Lung (tissue), 12 donors: ENCODE measurements around the gene CMTM3. TPM values are rescaled to one million over a fixed set of nuclear protein-coding genes. Genes with fewer than 3 reads are reported as not detected.

Experiments used
- ATAC-seq: fragments of 200-7000 bp; cut with Tn5 transposase; one replicate; pipeline ENCODE4 v1.9.1; 2020; ENCODE audit warnings: moderate number of reproducible peaks; ENCODE audit not compliant: insufficient read depth, low FRiP score
- DNase-seq, 3 donors: peaks; one replicate each; pipeline ENCODE4 v3.0.0-alpha.2; 2013 to 2017
- H3K27ac ChIP-seq, 2 donors: one replicate each; pipeline ENCODE4 v1.5.1; 2013; ENCODE audit warnings: mild to moderate bottlenecking in 2 of 2, moderate library complexity in 2 of 2, control low read depth in 1 of 2, inconsistent platforms in 1 of 2, low read depth in 1 of 2, low read length in 1 of 2
- H3K27me3 ChIP-seq, 3 donors: one replicate each; pipeline ENCODE4 v1.5.1; 2013; ENCODE audit warnings: low read length in 2 of 3; ENCODE audit not compliant: control insufficient read depth in 3 of 3, insufficient read depth in 3 of 3
- H3K36me3 ChIP-seq, 4 donors: one replicate each; pipeline ENCODE4 v1.5.1; 2013; ENCODE audit warnings: low read length in 4 of 4, mild to moderate bottlenecking in 1 of 4, moderate library complexity in 1 of 4; ENCODE audit not compliant: control insufficient read depth in 4 of 4, insufficient read depth in 4 of 4
- H3K4me1 ChIP-seq, 5 donors: one replicate each; pipeline ENCODE4 v1.5.1; 2013; ENCODE audit warnings: low read length in 5 of 5, mild to moderate bottlenecking in 2 of 5, moderate library complexity in 1 of 5; ENCODE audit not compliant: control insufficient read depth in 5 of 5, insufficient read depth in 5 of 5
- H3K4me3 ChIP-seq: one replicate; pipeline ENCODE4 v1.5.1; 2013; ENCODE audit warnings: mild to moderate bottlenecking, control low read depth, moderate library complexity
- H3K9ac ChIP-seq, 2 donors: one replicate each; pipeline ENCODE4 v1.5.1; 2013; ENCODE audit warnings: low read length in 2 of 2, control low read depth in 1 of 2; ENCODE audit not compliant: insufficient read depth in 1 of 2
- H3K9me3 ChIP-seq, 4 donors: one replicate each; pipeline ENCODE4 v1.5.1; 2013; ENCODE audit warnings: low read length in 3 of 4, mild to moderate bottlenecking in 1 of 4, moderate library complexity in 1 of 4; ENCODE audit not compliant: control insufficient read depth in 4 of 4, insufficient read depth in 3 of 4
- CTCF ChIP-seq: IDR thresholded peaks from 2 replicates; pipeline ENCODE4 v1.5.1; 2012; ENCODE audit warnings: mild to moderate bottlenecking; ENCODE audit errors: control extremely low read depth, extremely low read depth
- WGBS, 2 donors: extraction: QIAGEN DNeasy Blood & Tissue Kit; methylation state at CpG; one replicate each; pipeline ENCODE4 v1.1.7; 2013; 5-methylcytosine and 5-hydroxymethylcytosine counted together
- polyA plus RNA-seq, 2 donors: library from polyadenylated mRNA; stranded (reverse); fragments of 200-250 nt; gene quantifications; one replicate each; pipeline ENCODE4 v1.2.1, GENCODE V29; 2013
- total RNA-seq, 2 donors: library from RNA; depleted of rRNA in 1 of 2; stranded (reverse); fragments of >200 nt in 1 of 2; gene quantifications; one replicate each; pipeline ENCODE4 v1.2.1, GENCODE V29; 2014 to 2021
- donor health status: control.
- donor health status: control.
- donor health status: Bipolar disorder and iron deficiency.
- donor health status: healthy.
- donor health status: DM: yes; HTN: yes; CAD: no.

CMTM3 gene
- total and polyA plus RNA-seq, 4 donors, result 19.8 to 46.4 (median 31.4) TPM

DNA sequence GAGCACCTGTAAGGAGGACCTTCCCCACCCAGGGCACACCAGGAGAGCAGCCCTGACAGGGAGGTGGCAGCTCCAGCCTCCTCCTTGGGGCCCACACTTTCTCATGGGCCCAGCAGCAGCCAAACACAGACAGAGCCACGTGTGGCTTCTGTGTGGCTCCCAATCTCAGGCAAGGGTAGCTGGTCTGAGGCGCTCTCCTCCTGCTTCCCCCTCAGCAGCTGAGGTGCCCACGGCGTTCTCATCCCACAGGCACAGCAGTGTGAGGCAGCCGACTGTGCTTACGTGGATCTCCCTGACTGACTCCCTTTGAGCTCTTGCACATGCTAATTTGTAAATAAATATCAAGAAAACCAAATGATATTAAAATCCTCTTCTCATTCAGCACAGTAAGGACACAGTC is 30.9 kb downstream of the CMTM3 start:
- no peak overlapping the region for H3K9ac ChIP-seq
- ATAC-seq (no peak), DNase-seq (no peak)
- no peak overlapping the region for H3K4me3 ChIP-seq
- TF ChIP-seq CTCF, result no peak
- H3K4me1 ChIP-seq, result peaks cover 0 to 4% (median 0%) of the 10 kb centered on the region in 5 donors
- no peaks in the 10 kb centered on the region for H3K9me3 ChIP-seq
- 88 to 91% methylated on average over 6 of the region's 6 CpGs for WGBS, 2 donors
- H3K27ac ChIP-seq, result no peak overlapping the region
- peaks cover 0 to 5% (median 2%) of the 10 kb centered on the region in 4 donors for H3K36me3 ChIP-seq
- H3K27me3 ChIP-seq, result no peaks in the 10 kb centered on the region

GRCh38 chr16:66636199-66636598 is 31.7 kb downstream of the CMTM3 start:
- DNase-seq, result no peak
- WGBS, 2 donors, result 87 to 89% methylated on average over 5 of the region's 5 CpGs
- H3K9me3 ChIP-seq, result no peaks in the 10 kb centered on the region
- H3K27ac ChIP-seq, result no peak overlapping the region
- no peak for ATAC-seq
- H3K4me3 ChIP-seq, result no peak overlapping the region
- peaks cover 0 to 4% (median 0%) of the 10 kb centered on the region in 5 donors for H3K4me1 ChIP-seq
- H3K27me3 ChIP-seq, result no peaks in the 10 kb centered on the region
- no peak overlapping the region for H3K9ac ChIP-seq
- peaks cover 0 to 5% (median 2%) of the 10 kb centered on the region in 4 donors for H3K36me3 ChIP-seq
- no peak for TF ChIP-seq CTCF

DNA sequence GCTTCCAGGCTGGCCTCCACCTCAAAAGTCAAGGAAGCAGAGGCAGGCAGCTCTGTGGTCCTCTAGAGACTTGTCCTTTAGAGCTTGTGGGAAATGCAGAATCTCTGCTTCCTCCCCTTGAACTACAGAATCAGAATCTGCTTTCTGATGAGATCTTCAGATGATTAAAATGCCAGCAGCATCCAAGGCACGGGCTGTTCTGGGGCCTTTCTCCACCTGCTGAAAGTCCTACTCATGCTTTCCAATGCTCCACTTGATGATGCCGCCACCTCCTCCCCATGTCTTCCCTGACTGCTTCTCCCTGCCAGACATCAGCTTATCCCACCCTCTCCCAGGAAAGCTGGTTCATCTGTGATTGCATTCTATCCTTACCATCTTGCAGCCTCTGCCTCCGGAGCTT is 33.3 kb downstream of the CMTM3 start:
- no peak for TF ChIP-seq CTCF
- H3K9me3 ChIP-seq, result no peaks in the 10 kb centered on the region

More for the DNA sequence above, 33.3 kb downstream of the CMTM3 start:
- Histone ChIP-seq H3K4me3 (no peak overlapping the region), H3K9ac (no peak overlapping the region), H3K27me3 (no peaks in the 10 kb centered on the region), H3K36me3 (peaks cover 0 to 5% (median 2%) of the 10 kb centered on the region in 4 donors), H3K4me1 (peaks cover 0 to 4% (median 0%) of the 10 kb centered on the region in 5 donors), H3K27ac (no peak overlapping the region)
- DNase-seq (no peak), ATAC-seq (no peak)
- 92 to 93% methylated on average over 3 of the region's 3 CpGs for WGBS, 2 donors
